ENCODE data around the gene COL4A3.

Gene COL4A3

DNA sequence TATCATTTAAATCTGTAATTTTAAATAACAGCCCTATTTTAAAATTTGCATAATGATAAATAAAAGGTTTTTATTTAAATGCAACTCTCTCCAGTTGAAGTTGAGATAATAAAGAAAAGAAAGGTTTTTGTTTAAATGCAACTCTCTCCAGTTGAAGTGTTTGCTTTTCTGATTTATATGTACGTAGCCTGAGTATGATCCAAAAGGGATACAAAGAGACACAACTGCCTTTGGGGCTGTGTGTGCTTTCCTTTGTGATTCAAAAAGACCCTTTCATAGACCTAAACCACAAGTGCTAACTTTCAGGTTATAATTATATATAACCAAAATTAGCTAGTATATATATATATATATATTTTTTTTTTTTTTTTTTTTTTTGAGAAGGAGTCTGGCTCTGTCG is 84.5 kb downstream of the COL4A3 start:
- no peak for ATAC-seq
- no peak for TF ChIP-seq SNAI2 (CRISPR knock-in tag; IDR thresholded peaks at IDR 0.05)
- no peak for TF ChIP-seq PPARA (CRISPR knock-in tag; IDR thresholded peaks at IDR 0.05; ENCODE audit: borderline replicate concordance)
- no peak for TF ChIP-seq OSR1 (CRISPR knock-in tag; IDR thresholded peaks at IDR 0.05)
- no peak for TF ChIP-seq ZNF565 (CRISPR knock-in tag; conservative IDR thresholded peaks at IDR 0.05; ENCODE audit: low read depth)
- no peak for TF ChIP-seq ZC3H10 (CRISPR knock-in tag; IDR thresholded peaks at IDR 0.05)
- no peak for TF ChIP-seq GLIS3 (CRISPR knock-in tag; IDR thresholded peaks at IDR 0.05)
- TF ChIP-seq, protein P1, sequence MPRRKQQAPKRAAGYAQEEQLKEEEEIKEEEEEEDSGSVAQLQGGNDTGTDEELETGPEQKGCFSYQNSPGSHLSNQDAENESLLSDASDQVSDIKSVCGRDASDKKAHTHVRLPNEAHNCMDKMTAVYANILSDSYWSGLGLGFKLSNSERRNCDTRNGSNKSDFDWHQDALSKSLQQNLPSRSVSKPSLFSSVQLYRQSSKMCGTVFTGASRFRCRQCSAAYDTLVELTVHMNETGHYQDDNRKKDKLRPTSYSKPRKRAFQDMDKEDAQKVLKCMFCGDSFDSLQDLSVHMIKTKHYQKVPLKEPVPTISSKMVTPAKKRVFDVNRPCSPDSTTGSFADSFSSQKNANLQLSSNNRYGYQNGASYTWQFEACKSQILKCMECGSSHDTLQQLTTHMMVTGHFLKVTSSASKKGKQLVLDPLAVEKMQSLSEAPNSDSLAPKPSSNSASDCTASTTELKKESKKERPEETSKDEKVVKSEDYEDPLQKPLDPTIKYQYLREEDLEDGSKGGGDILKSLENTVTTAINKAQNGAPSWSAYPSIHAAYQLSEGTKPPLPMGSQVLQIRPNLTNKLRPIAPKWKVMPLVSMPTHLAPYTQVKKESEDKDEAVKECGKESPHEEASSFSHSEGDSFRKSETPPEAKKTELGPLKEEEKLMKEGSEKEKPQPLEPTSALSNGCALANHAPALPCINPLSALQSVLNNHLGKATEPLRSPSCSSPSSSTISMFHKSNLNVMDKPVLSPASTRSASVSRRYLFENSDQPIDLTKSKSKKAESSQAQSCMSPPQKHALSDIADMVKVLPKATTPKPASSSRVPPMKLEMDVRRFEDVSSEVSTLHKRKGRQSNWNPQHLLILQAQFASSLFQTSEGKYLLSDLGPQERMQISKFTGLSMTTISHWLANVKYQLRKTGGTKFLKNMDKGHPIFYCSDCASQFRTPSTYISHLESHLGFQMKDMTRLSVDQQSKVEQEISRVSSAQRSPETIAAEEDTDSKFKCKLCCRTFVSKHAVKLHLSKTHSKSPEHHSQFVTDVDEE (CRISPR knock-in tag; IDR thresholded peaks at IDR 0.05): no peak
- TF ChIP-seq, protein P2, sequence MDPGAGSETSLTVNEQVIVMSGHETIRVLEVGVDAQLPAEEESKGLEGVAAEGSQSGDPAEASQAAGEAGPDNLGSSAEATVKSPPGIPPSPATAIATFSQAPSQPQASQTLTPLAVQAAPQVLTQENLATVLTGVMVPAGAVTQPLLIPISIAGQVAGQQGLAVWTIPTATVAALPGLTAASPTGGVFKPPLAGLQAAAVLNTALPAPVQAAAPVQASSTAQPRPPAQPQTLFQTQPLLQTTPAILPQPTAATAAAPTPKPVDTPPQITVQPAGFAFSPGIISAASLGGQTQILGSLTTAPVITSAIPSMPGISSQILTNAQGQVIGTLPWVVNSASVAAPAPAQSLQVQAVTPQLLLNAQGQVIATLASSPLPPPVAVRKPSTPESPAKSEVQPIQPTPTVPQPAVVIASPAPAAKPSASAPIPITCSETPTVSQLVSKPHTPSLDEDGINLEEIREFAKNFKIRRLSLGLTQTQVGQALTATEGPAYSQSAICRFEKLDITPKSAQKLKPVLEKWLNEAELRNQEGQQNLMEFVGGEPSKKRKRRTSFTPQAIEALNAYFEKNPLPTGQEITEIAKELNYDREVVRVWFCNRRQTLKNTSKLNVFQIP (CRISPR knock-in tag; IDR thresholded peaks at IDR 0.05; ENCODE audit: borderline replicate concordance, low read depth): no peak
- no peak for TF ChIP-seq TCF4 (CRISPR knock-in tag; IDR thresholded peaks at IDR 0.05; ENCODE audit: borderline replicate concordance)
- TF ChIP-seq ISL1 (CRISPR knock-in tag; IDR thresholded peaks at IDR 0.05): no peak
- no peak for TF ChIP-seq BACH2 (CRISPR knock-in tag; IDR thresholded peaks at IDR 0.05; ENCODE audit: borderline replicate concordance)
- TF ChIP-seq TOX (CRISPR knock-in tag; IDR thresholded peaks at IDR 0.05; ENCODE audit: borderline replicate concordance): no peak
- TF ChIP-seq ESRRG (CRISPR knock-in tag; IDR thresholded peaks at IDR 0.05): no peak
- no peak for TF ChIP-seq ZNF70 (CRISPR knock-in tag; IDR thresholded peaks at IDR 0.05)
- TF ChIP-seq, protein P3, sequence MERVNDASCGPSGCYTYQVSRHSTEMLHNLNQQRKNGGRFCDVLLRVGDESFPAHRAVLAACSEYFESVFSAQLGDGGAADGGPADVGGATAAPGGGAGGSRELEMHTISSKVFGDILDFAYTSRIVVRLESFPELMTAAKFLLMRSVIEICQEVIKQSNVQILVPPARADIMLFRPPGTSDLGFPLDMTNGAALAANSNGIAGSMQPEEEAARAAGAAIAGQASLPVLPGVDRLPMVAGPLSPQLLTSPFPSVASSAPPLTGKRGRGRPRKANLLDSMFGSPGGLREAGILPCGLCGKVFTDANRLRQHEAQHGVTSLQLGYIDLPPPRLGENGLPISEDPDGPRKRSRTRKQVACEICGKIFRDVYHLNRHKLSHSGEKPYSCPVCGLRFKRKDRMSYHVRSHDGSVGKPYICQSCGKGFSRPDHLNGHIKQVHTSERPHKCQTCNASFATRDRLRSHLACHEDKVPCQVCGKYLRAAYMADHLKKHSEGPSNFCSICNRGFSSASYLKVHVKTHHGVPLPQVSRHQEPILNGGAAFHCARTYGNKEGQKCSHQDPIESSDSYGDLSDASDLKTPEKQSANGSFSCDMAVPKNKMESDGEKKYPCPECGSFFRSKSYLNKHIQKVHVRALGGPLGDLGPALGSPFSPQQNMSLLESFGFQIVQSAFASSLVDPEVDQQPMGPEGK (CRISPR knock-in tag; IDR thresholded peaks at IDR 0.05; ENCODE audit: borderline replicate concordance): no peak
- no peak for TF ChIP-seq ZFP30 (CRISPR knock-in tag; IDR thresholded peaks at IDR 0.05)
- TF ChIP-seq, protein P4, sequence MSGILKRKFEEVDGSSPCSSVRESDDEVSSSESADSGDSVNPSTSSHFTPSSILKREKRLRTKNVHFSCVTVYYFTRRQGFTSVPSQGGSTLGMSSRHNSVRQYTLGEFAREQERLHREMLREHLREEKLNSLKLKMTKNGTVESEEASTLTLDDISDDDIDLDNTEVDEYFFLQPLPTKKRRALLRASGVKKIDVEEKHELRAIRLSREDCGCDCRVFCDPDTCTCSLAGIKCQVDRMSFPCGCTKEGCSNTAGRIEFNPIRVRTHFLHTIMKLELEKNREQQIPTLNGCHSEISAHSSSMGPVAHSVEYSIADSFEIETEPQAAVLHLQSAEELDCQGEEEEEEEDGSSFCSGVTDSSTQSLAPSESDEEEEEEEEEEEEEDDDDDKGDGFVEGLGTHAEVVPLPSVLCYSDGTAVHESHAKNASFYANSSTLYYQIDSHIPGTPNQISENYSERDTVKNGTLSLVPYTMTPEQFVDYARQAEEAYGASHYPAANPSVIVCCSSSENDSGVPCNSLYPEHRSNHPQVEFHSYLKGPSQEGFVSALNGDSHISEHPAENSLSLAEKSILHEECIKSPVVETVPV (CRISPR knock-in tag; IDR thresholded peaks at IDR 0.05): no peak
- TF ChIP-seq ARNTL (CRISPR knock-in tag; IDR thresholded peaks at IDR 0.05; ENCODE audit: borderline replicate concordance, low read depth): no peak
- no peak for TF ChIP-seq RARB (CRISPR knock-in tag; IDR thresholded peaks at IDR 0.05)
- TF ChIP-seq ZFP3 (CRISPR knock-in tag; IDR thresholded peaks at IDR 0.05): no peak

DNA sequence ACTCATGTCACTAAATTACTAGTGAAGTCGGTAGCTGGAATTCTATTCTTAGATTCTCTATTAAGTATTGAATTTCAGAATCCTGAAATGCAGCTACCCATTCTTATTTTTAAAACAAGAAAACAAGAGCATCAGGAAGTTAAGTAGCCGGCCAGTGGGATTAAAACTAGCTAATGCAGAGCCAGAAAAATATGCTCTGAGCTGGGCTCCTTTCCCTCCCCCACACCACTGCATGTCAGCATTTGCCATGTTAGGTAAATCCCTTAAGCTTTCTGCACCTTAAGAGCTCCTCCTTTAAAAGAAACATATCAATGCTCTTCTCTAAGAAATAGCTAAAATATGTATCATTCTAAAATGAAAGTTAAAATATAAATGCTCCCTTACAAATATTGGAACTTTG is 88.4 kb downstream of the COL4A3 start:
- no peak for TF ChIP-seq ZNF8 (CRISPR knock-in tag; IDR thresholded peaks at IDR 0.05)
- no peak for ATAC-seq

DNA sequence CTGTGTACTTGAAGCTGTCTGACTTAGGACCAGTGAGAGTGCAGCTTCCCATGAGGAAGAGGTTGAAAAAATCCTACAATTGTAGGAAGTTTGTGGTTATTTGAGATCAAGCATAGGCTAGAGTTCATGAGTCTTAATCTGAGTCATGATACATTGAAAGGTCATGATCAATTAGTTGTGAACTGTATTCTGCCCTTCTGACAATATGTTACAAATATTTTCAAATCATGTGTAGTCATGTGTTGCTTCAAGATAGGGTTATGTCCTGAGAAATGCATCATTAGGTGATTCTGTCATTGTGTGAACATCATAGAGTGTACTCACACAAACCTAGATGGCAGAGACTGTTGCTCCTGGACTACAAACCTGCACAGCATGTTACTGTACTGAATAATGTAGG is 92.2 kb downstream of the COL4A3 start:
- ATAC-seq: no peak
- TF ChIP-seq, protein P2 (CRISPR knock-in tag; IDR thresholded peaks at IDR 0.05; ENCODE audit: borderline replicate concordance, low read depth): no peak
- TF ChIP-seq SNAI2 (CRISPR knock-in tag; IDR thresholded peaks at IDR 0.05) (no peak), TCF4 (CRISPR knock-in tag; IDR thresholded peaks at IDR 0.05; ENCODE audit: borderline replicate concordance) (no peak), ESRRG (CRISPR knock-in tag; IDR thresholded peaks at IDR 0.05) (no peak), PPARA (CRISPR knock-in tag; IDR thresholded peaks at IDR 0.05; ENCODE audit: borderline replicate concordance) (no peak), RARB (CRISPR knock-in tag; IDR thresholded peaks at IDR 0.05) (no peak)
- TF ChIP-seq, protein P5, sequence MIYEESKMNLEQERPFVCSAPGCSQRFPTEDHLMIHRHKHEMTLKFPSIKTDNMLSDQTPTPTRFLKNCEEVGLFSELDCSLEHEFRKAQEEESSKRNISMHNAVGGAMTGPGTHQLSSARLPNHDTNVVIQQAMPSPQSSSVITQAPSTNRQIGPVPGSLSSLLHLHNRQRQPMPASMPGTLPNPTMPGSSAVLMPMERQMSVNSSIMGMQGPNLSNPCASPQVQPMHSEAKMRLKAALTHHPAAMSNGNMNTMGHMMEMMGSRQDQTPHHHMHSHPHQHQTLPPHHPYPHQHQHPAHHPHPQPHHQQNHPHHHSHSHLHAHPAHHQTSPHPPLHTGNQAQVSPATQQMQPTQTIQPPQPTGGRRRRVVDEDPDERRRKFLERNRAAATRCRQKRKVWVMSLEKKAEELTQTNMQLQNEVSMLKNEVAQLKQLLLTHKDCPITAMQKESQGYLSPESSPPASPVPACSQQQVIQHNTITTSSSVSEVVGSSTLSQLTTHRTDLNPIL (CRISPR knock-in tag; IDR thresholded peaks at IDR 0.05; ENCODE audit: low read depth): no peak
- TF ChIP-seq, protein P3 (CRISPR knock-in tag; IDR thresholded peaks at IDR 0.05; ENCODE audit: borderline replicate concordance): no peak

Measured in SK-N-SH treated with all-trans-retinoic acid at 6 μM for 48 hours (cell line).